ENCODE data around the gene HSP90AB1.
A peak's percentile ranks its signal among the peaks of the same experiment; 100 is the strongest.
"Not testable (repeated sequence)": the region's sequence is repeated elsewhere in the genome, so short reads cannot be mapped to it uniquely, and the experiment has no call there.

The HSP90AB1 gene

GRCh38 chr6:44222486-44223318 is 24.2 kb upstream of the HSP90AB1 start:
- DNase-seq = no peak

DNA sequence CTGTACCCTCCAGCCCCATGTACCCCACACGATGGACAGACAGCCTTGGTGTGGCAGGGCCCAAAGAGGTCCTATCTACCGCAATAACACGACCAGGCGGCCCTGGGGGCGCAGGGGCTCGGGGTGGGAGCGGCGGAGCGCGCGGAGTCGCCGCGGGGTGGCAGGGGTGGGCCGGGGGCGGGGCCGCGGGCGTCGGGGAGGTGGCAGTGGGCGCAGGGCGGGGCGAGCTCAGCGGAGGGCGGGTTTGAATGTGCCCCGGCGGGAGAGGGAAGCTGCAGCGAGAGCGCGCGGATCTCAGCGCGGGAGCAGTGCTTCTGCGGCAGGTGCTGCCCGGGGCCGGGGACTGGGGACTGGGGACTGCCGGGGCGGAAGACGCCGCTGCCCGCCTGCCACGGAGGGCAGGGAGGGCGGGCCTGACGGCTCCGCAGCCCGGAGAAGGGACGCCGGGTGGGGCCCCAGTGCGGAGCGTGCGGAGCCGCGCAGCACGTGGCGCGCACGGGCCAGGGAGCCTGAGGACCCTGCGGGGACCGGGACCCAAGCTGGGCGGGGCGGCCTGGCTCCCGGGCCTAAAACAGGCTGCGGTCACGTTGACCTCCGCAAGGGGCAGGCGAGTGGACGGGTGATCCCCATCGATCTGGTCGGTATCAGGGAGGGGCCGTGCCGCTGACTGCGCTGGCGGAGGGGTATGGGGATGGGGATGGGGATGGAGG is 23.4 kb upstream of the HSP90AB1 start, which contains the start of gene SLC29A1:
Gene SLC29A1 (plus strand): TSS at position 277 of the 710 bp plus-strand sequence. CDS start 3,719 bp downstream, outside the sequence.
- peak; percentile 89 for DNase-seq

GRCh38 chr6:44224029-44224964 is 22.6 kb upstream of the HSP90AB1 start:
- DNase-seq = peak; percentile 89

DNA sequence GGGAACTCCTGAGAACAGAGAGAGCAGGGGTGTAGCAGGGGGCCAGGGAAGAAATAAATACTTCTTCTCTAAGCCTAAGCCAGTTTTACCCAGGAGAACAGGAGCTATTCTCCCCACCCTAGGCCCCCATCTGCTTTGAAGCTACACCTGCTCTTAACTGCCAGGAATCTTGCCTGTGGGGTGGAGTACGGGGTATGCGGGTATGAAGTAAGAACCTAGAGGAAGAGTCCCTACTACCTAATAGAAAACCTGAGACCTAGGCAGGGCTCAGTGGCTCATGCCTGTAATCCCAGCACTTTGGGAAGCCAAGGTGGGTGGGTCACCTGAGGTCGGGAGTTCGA is 22.0 kb upstream of the HSP90AB1 start:
- no peak for DNase-seq

DNA sequence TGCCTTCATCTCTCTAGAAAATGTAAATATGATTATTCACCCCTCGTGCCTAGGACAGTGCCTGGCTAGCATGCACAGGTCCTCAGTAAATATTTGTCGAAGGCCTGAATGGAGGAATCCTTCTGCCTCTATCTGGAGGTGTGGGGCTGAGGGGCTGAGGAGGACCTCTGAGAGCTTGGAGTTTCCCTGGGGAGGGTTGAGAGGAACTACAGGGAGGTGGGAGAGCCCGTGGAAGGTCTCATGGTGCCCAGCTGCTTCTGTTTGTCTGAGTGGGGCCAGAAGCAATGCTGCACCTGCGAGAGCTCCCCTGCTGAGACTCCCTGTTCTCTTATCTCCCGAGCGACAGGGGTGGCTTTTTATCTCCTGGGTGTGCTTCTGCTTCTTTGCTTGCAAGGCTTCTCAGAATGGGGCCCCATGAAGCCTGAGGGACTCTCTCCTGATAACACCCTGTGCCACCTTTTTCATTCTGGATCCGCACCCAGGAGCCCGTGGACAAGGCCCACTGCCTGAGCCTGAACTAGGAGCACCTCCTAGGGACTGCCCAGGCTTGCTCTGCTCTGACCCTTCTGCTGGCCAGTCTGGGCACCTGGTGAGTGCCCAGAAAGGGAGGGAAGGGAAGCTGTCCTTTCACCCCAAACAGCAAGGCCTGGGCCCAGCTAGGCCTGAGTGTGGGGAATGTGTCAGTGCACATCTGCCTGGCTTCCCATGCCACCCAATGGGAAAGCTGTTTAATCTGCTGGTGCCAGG is 21.1 kb upstream of the HSP90AB1 start:
- DNase-seq = peak; percentile 90

DNA sequence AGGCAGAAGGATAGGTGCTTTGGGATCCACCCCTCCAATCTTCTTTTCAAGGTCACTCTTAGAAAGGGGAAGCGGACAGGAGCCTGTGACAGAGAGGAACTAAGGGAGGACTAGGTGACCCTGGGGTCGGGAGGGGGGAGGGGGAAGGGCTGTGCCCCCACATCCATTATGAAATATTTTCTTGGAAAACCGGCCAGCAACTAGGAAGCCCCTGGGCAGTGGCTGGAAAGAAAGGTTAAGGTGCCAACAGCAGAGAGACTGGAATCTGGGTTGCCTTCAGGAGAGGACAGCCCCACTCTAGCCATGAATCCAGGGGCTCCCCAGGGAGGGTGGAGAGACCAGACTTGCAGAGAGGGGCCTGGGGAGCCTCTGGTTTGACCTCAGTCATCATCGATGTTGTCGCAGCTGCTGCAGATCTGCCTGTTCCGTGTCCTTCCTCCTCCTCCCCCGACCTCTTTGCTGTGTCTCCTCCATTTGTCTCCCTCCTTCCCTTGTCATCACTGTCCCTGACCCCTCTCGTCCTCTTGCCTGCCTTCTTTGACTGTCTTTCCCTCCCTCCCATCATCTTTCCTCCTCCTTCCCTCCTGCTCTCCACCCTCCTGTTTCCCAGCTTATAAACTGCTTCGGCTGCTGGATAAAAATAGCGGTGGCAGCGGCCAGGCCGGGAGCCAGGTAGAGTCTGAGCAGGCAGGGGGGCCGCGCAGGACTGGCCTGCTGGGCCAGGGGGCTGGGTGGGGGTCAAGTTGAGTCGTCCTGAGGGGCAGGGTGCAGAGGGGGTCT is 20.3 kb upstream of the HSP90AB1 start:
- DNase-seq = peak; percentile 72

DNA sequence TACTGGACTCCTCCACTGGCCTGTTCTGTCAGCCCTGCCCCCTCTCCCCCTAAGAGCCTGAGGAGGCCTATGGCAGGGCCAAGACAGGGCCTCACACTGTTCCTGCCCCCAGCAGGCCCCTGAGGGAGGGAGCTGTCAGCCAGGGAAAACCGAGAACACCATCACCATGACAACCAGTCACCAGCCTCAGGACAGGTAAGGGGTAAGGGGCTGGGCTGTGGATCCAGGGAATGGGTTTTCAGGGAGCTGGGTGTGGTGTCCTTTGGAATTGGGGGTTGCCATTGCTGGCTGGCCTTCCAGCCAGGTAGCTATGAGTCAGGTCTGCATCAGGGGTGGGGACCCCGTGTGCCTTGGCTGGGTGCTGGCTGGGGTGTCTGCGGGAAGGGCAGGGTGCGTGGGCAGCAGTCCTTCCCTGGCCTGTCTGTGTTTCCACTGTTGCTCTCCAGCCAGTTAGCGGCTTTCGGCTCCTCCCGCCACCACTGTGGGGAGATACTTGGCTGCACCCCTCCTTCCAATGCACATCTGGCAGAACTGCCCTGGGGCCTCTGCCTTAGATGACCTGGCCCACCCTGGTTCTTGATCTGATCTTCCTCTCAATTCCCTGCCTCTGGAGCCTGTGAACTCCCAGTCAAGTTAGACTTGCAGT is 19.6 kb upstream of the HSP90AB1 start:
- DNase-seq = no peak

- no peak for DNase-seq
Observed at GRCh38 chr6:44228031-44228430, 18.9 kb upstream of the HSP90AB1 start.

GRCh38 chr6:44228433-44228832 is 18.5 kb upstream of the HSP90AB1 start:
- no peak for DNase-seq

- no peak for DNase-seq
Observed at GRCh38 chr6:44228836-44229235, 18.1 kb upstream of the HSP90AB1 start.

DNA sequence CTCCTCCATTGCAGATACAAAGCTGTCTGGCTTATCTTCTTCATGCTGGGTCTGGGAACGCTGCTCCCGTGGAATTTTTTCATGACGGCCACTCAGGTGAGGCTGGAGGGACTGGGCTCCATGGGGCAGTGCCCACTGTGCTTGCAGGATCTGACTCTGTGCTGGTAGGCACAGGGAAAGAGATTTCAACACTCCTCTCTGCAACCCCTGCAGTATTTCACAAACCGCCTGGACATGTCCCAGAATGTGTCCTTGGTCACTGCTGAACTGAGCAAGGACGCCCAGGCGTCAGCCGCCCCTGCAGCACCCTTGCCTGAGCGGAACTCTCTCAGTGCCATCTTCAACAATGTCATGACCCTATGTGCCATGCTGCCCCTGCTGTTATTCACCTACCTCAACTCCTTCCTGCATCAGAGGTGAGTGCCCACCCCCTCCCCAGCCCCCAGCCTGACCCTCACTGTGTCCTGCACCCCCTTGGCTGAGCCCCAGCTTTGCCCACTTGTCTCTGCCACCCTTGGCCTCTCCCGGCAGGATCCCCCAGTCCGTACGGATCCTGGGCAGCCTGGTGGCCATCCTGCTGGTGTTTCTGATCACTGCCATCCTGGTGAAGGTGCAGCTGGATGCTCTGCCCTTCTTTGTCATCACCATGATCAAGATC is 17.4 kb upstream of the HSP90AB1 start:
- no peak for DNase-seq

GRCh38 chr6:44230034-44230675 is 16.7 kb upstream of the HSP90AB1 start:
- DNase-seq = no peak

- not testable (repeated sequence) for DNase-seq
Observed at GRCh38 chr6:44231426-44231825, 15.5 kb upstream of the HSP90AB1 start.

GRCh38 chr6:44232676-44233566 is 14.0 kb upstream of the HSP90AB1 start:
- DNase-seq = no peak

- no peak for DNase-seq
Observed at GRCh38 chr6:44233567-44234100, 13.3 kb upstream of the HSP90AB1 start.

- DNase-seq = peak; percentile 73
Observed at GRCh38 chr6:44234101-44235025, 12.5 kb upstream of the HSP90AB1 start.

DNA sequence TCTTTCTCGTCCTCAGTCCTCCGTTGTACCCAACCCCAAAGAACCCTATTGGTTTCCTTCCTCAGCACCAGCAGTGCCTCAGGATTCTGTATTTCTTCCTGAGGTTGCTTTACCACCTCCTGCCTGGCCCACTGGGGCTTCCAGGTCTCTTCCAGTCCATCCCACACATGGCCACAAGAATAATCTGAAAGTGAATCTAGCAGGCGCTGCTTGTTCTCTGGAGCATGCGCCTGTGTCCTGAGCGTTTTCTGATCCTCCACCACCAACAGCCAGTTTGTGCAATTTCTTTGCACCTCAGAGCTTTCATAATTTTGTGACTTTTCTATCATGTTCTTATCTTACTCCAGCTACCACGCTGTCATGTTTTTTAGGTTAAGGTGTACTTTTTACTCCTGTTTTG is 11.6 kb upstream of the HSP90AB1 start:
- DNase-seq = no peak

Data from OCI-M1 (cell line).